ENCODE measurements around the gene LPIN2.

DNA sequence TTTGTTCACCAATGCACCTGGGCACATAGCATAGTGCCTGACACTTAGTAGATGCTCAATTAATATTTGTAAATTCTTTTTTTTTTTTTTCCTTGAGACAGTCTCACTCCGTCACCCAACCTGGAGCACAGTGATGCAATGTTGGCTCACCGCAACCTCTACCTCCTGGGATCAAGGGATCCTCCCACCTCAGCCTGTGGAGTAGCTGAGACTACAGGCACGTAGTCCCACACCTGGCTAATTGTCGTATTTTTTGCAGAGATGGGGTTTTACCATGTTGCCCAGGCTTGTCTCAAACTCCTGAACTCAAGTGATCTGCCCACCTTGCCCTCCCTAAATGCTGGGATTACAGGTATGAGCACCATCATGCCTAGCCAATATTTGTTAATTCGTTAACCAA is 23.2 kb upstream of the LPIN2 start:
- no peak for TF ChIP-seq YY1 (IDR thresholded peaks at IDR 0.05; ENCODE audit: extremely low read depth, insufficient replicate concordance, low read depth, low read length)
- TF ChIP-seq, protein P1, sequence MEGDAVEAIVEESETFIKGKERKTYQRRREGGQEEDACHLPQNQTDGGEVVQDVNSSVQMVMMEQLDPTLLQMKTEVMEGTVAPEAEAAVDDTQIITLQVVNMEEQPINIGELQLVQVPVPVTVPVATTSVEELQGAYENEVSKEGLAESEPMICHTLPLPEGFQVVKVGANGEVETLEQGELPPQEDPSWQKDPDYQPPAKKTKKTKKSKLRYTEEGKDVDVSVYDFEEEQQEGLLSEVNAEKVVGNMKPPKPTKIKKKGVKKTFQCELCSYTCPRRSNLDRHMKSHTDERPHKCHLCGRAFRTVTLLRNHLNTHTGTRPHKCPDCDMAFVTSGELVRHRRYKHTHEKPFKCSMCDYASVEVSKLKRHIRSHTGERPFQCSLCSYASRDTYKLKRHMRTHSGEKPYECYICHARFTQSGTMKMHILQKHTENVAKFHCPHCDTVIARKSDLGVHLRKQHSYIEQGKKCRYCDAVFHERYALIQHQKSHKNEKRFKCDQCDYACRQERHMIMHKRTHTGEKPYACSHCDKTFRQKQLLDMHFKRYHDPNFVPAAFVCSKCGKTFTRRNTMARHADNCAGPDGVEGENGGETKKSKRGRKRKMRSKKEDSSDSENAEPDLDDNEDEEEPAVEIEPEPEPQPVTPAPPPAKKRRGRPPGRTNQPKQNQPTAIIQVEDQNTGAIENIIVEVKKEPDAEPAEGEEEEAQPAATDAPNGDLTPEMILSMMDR (IDR thresholded peaks at IDR 0.05 in 2 of 3, conservative IDR thresholded peaks at IDR 0.05 in 1 of 3; ENCODE audit: borderline replicate concordance in 1 of 3, insufficient read depth in 1 of 3, low read depth in 2 of 3, low read length in 2 of 3) = no peak
- no peak for TF ChIP-seq ATF3 (IDR thresholded peaks at IDR 0.05)
- TF ChIP-seq ZNF274 (IDR thresholded peaks at IDR 0.05; ENCODE audit: low read depth, low read length) = no peak
- no peak for TF ChIP-seq EZH2 (IDR thresholded peaks at IDR 0.05)
